ENCODE results near the gene CNBD2. TPM values are rescaled to one million over a fixed set of nuclear protein-coding genes. Genes with fewer than 3 reads are reported as not detected.
"Not testable (repeated sequence)": the region's sequence is repeated elsewhere in the genome, so short reads cannot be mapped to it uniquely, and the experiment has no call there.

The CNBD2 gene
- total RNA-seq, 1 donor from 2014 or later: 5.7 TPM

DNA sequence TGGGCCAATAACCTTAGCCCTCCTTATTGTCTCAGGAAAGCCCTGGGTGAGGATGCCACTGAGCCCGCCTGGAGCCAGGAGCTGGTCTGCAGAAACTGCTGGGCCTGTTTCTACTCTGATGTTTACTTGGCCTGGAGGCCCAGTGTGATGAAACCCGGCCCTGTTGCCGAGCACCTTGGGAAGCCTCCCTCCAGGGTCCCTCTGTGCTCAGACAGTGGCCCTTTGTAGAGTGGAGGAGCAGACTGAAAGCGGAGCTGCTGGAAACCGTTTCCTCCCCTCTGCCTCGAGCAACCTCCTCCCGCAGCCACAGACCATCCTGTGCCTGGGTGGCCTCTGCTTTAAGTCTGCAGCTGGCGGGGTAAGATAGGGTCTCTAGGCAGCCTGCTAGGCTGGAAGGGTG lies 102.1 kb downstream of the CNBD2 start:
- Mint-ChIP-seq H3K4me3 (no peak overlapping the region), H3K27ac (peak overlapping the region; percentile 7), H3K27me3 (no peaks in the 10 kb centered on the region), H3K9me3 (no peaks in the 10 kb centered on the region), H3K36me3 (no peaks in the 10 kb centered on the region), H3K4me1 (ENCODE audit: unreplicated experiment) (peaks cover 23% of the 10 kb centered on the region)
- DNase-seq (ENCODE audit: extremely low spot score, unreplicated experiment): no peak
- TF ChIP-seq, protein P1, sequence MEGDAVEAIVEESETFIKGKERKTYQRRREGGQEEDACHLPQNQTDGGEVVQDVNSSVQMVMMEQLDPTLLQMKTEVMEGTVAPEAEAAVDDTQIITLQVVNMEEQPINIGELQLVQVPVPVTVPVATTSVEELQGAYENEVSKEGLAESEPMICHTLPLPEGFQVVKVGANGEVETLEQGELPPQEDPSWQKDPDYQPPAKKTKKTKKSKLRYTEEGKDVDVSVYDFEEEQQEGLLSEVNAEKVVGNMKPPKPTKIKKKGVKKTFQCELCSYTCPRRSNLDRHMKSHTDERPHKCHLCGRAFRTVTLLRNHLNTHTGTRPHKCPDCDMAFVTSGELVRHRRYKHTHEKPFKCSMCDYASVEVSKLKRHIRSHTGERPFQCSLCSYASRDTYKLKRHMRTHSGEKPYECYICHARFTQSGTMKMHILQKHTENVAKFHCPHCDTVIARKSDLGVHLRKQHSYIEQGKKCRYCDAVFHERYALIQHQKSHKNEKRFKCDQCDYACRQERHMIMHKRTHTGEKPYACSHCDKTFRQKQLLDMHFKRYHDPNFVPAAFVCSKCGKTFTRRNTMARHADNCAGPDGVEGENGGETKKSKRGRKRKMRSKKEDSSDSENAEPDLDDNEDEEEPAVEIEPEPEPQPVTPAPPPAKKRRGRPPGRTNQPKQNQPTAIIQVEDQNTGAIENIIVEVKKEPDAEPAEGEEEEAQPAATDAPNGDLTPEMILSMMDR (conservative IDR thresholded peaks at IDR 0.05): no peak

DNA sequence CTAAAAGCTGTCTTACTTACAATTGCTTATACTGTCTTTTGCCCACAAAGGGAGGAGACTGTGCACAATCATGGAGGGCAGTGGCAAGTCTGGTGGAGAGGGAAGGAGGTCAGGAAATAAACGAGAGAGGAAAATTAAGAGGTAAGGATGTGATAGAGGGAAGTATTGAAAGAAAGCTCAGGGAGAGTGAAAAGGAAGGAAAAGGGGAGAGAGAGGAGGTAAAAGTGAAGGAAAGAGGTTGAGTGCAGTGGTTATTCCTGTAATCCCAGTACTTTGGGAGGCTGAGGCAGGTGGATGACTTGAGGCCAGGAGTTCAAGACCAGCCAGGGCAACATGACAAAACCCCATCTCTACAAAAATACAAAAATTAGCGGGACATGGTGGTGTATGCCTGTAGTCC lies 103.5 kb downstream of the CNBD2 start:
- H3K27ac Mint-ChIP-seq: no peak overlapping the region
- H3K36me3 Mint-ChIP-seq: no peaks in the 10 kb centered on the region
- no peaks in the 10 kb centered on the region for H3K27me3 Mint-ChIP-seq
- H3K4me1 Mint-ChIP-seq (ENCODE audit: unreplicated experiment): peaks cover 23% of the 10 kb centered on the region
- TF ChIP-seq, protein P1 (conservative IDR thresholded peaks at IDR 0.05): no peak
- no peaks in the 10 kb centered on the region for H3K9me3 Mint-ChIP-seq
- no peak overlapping the region for H3K4me3 Mint-ChIP-seq
- DNase-seq (ENCODE audit: extremely low spot score, unreplicated experiment): no peak

DNA sequence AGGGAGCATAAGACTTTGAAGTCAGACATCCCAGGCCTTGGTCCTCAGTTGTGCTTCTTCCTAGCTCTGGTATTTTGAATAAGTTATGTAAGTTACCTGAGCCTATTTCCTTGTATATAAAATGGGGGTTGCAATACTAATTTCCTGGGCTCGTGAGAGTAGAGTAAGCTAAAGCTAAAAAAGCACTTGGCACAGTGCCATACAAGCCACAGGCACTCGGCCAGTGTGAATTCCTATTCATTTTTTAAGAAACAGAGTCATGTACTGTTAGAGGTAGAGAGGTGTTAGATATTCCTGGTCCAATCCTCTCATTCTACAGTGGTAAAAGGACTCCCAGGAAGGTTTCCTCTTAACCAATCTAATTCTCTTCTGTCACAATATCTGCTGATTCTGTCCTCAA lies 106.6 kb downstream of the CNBD2 start:
- no peak overlapping the region for H3K4me3 Mint-ChIP-seq
- TF ChIP-seq, protein P1 (conservative IDR thresholded peaks at IDR 0.05): no peak
- H3K36me3 Mint-ChIP-seq: no peaks in the 10 kb centered on the region
- H3K9me3 Mint-ChIP-seq: peaks cover 6% of the 10 kb centered on the region
- H3K27me3 Mint-ChIP-seq: no peaks in the 10 kb centered on the region
- H3K27ac Mint-ChIP-seq: no peak overlapping the region
- DNase-seq (ENCODE audit: extremely low spot score, unreplicated experiment): no peak
- peaks cover 18% of the 10 kb centered on the region for H3K4me1 Mint-ChIP-seq (ENCODE audit: unreplicated experiment)

DNA sequence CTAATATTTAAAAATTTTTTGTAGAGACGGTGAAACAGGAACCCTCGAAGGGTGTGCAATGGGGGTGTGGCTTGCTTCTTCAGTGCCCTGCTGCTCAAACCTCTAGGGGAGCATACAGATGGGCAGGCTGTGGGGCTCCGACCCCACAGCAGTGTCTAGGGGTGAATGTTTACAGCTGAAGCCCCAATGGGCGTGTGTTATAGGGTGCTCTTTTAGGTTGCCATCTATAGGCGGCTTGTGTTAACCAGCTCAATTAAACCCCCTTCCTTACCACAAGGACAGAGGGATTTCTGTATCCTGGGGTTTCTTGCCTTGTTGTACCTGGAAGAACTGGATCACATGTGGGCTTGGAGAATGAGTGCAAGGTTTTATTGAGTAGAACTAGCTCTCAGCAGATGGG lies 109.4 kb downstream of the CNBD2 start:
- not testable (repeated sequence) for H3K4me3 Mint-ChIP-seq; H3K9me3 Mint-ChIP-seq; H3K4me1 Mint-ChIP-seq (ENCODE audit: unreplicated experiment); DNase-seq (ENCODE audit: extremely low spot score, unreplicated experiment); H3K27me3 Mint-ChIP-seq; H3K36me3 Mint-ChIP-seq; H3K27ac Mint-ChIP-seq

DNA sequence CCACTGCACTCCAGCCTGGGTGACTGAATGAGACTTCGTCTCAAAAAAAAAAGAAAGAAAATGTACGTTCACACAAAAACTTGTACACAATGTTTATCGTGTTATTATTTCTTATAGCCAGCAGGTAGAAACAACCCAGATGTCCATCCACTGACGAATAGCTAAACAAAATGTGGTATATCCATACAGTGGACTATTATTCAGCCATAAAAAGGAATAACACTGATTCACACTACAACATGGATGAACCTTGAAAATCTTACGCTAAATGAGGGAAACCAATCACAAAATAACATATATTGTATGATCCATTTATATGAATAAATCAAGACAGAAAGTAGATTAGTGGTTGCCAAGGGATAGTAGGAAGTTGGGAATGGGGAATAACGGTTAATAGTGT lies 111.1 kb downstream of the CNBD2 start:
- Mint-ChIP-seq H3K4me1 (ENCODE audit: unreplicated experiment) (peaks cover 6% of the 10 kb centered on the region), H3K4me3 (no peak overlapping the region), H3K9me3 (peaks cover 7% of the 10 kb centered on the region), H3K27ac (peak overlapping the region; percentile 22), H3K27me3 (no peaks in the 10 kb centered on the region), H3K36me3 (no peaks in the 10 kb centered on the region)
- TF ChIP-seq, protein P1 (conservative IDR thresholded peaks at IDR 0.05): no peak
- no peak for DNase-seq (ENCODE audit: extremely low spot score, unreplicated experiment)

DNA sequence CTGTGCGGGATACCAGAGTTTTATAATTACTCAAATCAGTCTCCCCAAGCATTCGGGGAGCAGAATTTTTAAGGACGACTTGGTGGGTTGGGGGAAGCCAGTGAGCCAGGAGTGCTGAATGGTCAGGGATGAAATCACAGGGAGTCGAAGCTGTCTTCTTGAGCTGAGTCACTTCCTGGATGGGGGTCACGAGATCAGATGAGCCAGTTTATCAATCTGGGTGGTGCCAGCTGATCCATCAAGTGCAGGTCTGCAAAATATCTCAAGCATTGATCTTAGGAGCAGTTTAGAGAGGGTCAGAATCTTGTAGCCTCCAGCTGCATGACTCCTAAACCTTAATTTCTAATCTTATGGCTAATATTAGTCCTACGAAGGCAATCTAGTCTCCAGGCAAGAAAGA lies 111.6 kb downstream of the CNBD2 start:
- H3K36me3 Mint-ChIP-seq; H3K4me1 Mint-ChIP-seq (ENCODE audit: unreplicated experiment); H3K27me3 Mint-ChIP-seq; H3K4me3 Mint-ChIP-seq; DNase-seq (ENCODE audit: extremely low spot score, unreplicated experiment); H3K9me3 Mint-ChIP-seq: not testable (repeated sequence)
- peak overlapping the region; percentile 22 for H3K27ac Mint-ChIP-seq

Other genes with a start within 250 kb of the CNBD2 start
- 361 and 398 TPM in 2 replicates for gene RBM39, start 226.3 kb upstream of the CNBD2 start, total RNA-seq (ENCODE audit: low replicate concordance)
- 33.4 and 37.6 TPM in 2 replicates for gene PHF20, start 196.6 kb upstream of the CNBD2 start, total RNA-seq (ENCODE audit: low replicate concordance)
- gene SCAND1, start 14.1 kb upstream of the CNBD2 start, total RNA-seq (ENCODE audit: low replicate concordance): 71.6 and 76.3 TPM in 2 replicates
- 62.7 and 68.1 TPM in 2 replicates for gene EPB41L1, start 186.2 kb downstream of the CNBD2 start, total RNA-seq (ENCODE audit: low replicate concordance)

Data from type B pancreatic cell (in vitro differentiated cells).